ENCODE data around the gene PDAP1. TPM values are rescaled to one million over a fixed set of nuclear protein-coding genes. Genes with fewer than 3 reads are reported as not detected.
A peak's percentile ranks its signal among the peaks of the same experiment; 100 is the strongest.

PDAP1 gene
- total and polyA plus RNA-seq, 2 donors = 73.6 to 120 TPM

GRCh38 chr7:99386584-99387238 lies 21.7 kb downstream of the PDAP1 start:
- Histone ChIP-seq H3K9me3 (ENCODE audit: control insufficient read depth in 2 of 2, insufficient read depth in 1 of 2, low read length in 1 of 2) (no peaks in the 10 kb centered on the region), H3K27ac (ENCODE audit: low read depth in 1 of 2, low read length in 1 of 2) (no peak overlapping the region), H3K4me3 (ENCODE audit: low read length in 2 of 2) (no peak overlapping the region), H3K36me3 (ENCODE audit: control insufficient read depth in 2 of 2, insufficient read depth in 2 of 2, low read length in 1 of 2) (peaks cover 48 to 68% of the 10 kb centered on the region in 2 donors), H3K27me3 (ENCODE audit: control insufficient read depth in 2 of 2, insufficient read depth in 1 of 2, low read length in 1 of 2) (no peaks in the 10 kb centered on the region), H3K4me1 (ENCODE audit: control insufficient read depth in 2 of 2, insufficient read depth in 2 of 2, low read length in 2 of 2) (peaks cover 0 to 3% of the 10 kb centered on the region in 2 donors)
- WGBS = 91% methylated on average over 9 of the region's 9 CpGs
- peak in 2 of 9 donors; percentile 44 to 71 for DNase-seq (ENCODE audit: low read depth in 6 of 9, low spot score in 9 of 9)

- H3K36me3 ChIP-seq (ENCODE audit: control insufficient read depth in 2 of 2, insufficient read depth in 2 of 2, low read length in 1 of 2) = peaks cover 39 to 64% of the 10 kb centered on the region in 2 donors
- WGBS = 92% methylated on average over 8 of the region's 8 CpGs
- no peak for DNase-seq (ENCODE audit: low read depth in 6 of 9, low spot score in 9 of 9)
- H3K27me3 ChIP-seq (ENCODE audit: control insufficient read depth in 2 of 2, insufficient read depth in 1 of 2, low read length in 1 of 2) = no peaks in the 10 kb centered on the region
- peaks cover 10 to 14% of the 10 kb centered on the region in 2 donors for H3K4me1 ChIP-seq (ENCODE audit: control insufficient read depth in 2 of 2, insufficient read depth in 2 of 2, low read length in 2 of 2)
- H3K27ac ChIP-seq (ENCODE audit: low read depth in 1 of 2, low read length in 1 of 2) = no peak overlapping the region
- no peaks in the 10 kb centered on the region for H3K9me3 ChIP-seq (ENCODE audit: control insufficient read depth in 2 of 2, insufficient read depth in 1 of 2, low read length in 1 of 2)
- no peak overlapping the region for H3K4me3 ChIP-seq (ENCODE audit: low read length in 2 of 2)
These were observed 22.8 kb downstream of the PDAP1 start for GRCh38 chr7:99385564-99385963.

GRCh38 chr7:99384523-99384922 lies 23.9 kb downstream of the PDAP1 start:
- no peaks in the 10 kb centered on the region for H3K9me3 ChIP-seq (ENCODE audit: control insufficient read depth in 2 of 2, insufficient read depth in 1 of 2, low read length in 1 of 2)
- 98% methylated on average over 4 of the region's 4 CpGs for WGBS
- no peak for DNase-seq (ENCODE audit: low read depth in 6 of 9, low spot score in 9 of 9)
- peaks cover 20 to 25% of the 10 kb centered on the region in 2 donors for H3K4me1 ChIP-seq (ENCODE audit: control insufficient read depth in 2 of 2, insufficient read depth in 2 of 2, low read length in 2 of 2)
- H3K27me3 ChIP-seq (ENCODE audit: control insufficient read depth in 2 of 2, insufficient read depth in 1 of 2, low read length in 1 of 2) = no peaks in the 10 kb centered on the region
- peaks cover 28 to 54% of the 10 kb centered on the region in 2 donors for H3K36me3 ChIP-seq (ENCODE audit: control insufficient read depth in 2 of 2, insufficient read depth in 2 of 2, low read length in 1 of 2)
- H3K27ac ChIP-seq (ENCODE audit: low read depth in 1 of 2, low read length in 1 of 2) = no peak overlapping the region
- no peak overlapping the region for H3K4me3 ChIP-seq (ENCODE audit: low read length in 2 of 2)

GRCh38 chr7:99383791-99384370 lies 24.5 kb downstream of the PDAP1 start:
- peaks cover 25 to 31% of the 10 kb centered on the region in 2 donors for H3K4me1 ChIP-seq (ENCODE audit: control insufficient read depth in 2 of 2, insufficient read depth in 2 of 2, low read length in 2 of 2)
- WGBS = 99% methylated on average over 13 of the region's 13 CpGs
- peaks cover 26 to 49% of the 10 kb centered on the region in 2 donors for H3K36me3 ChIP-seq (ENCODE audit: control insufficient read depth in 2 of 2, insufficient read depth in 2 of 2, low read length in 1 of 2)
- no peak for DNase-seq (ENCODE audit: low read depth in 6 of 9, low spot score in 9 of 9)
- no peaks in the 10 kb centered on the region for H3K9me3 ChIP-seq (ENCODE audit: control insufficient read depth in 2 of 2, insufficient read depth in 1 of 2, low read length in 1 of 2)
- H3K27ac ChIP-seq (ENCODE audit: low read depth in 1 of 2, low read length in 1 of 2) = no peak overlapping the region
- H3K4me3 ChIP-seq (ENCODE audit: low read length in 2 of 2) = no peak overlapping the region
- no peaks in the 10 kb centered on the region for H3K27me3 ChIP-seq (ENCODE audit: control insufficient read depth in 2 of 2, insufficient read depth in 1 of 2, low read length in 1 of 2)

- no peaks in the 10 kb centered on the region for H3K27me3 ChIP-seq (ENCODE audit: control insufficient read depth in 2 of 2, insufficient read depth in 1 of 2, low read length in 1 of 2)
- no peaks in the 10 kb centered on the region for H3K9me3 ChIP-seq (ENCODE audit: control insufficient read depth in 2 of 2, insufficient read depth in 1 of 2, low read length in 1 of 2)
- no peak overlapping the region for H3K4me3 ChIP-seq (ENCODE audit: low read length in 2 of 2)
- H3K4me1 ChIP-seq (ENCODE audit: control insufficient read depth in 2 of 2, insufficient read depth in 2 of 2, low read length in 2 of 2) = peaks cover 25 to 32% of the 10 kb centered on the region in 2 donors
- H3K27ac ChIP-seq (ENCODE audit: low read depth in 1 of 2, low read length in 1 of 2) = no peak overlapping the region
- peaks cover 23 to 47% of the 10 kb centered on the region in 2 donors for H3K36me3 ChIP-seq (ENCODE audit: control insufficient read depth in 2 of 2, insufficient read depth in 2 of 2, low read length in 1 of 2)
- 98% methylated on average over 10 of the region's 10 CpGs for WGBS
- DNase-seq (ENCODE audit: low read depth in 6 of 9, low spot score in 9 of 9) = no peak
These were observed 25.2 kb downstream of the PDAP1 start for GRCh38 chr7:99383203-99383602.

- Histone ChIP-seq H3K4me3 (ENCODE audit: low read length in 2 of 2) (no peak overlapping the region), H3K4me1 (ENCODE audit: control insufficient read depth in 2 of 2, insufficient read depth in 2 of 2, low read length in 2 of 2) (peaks cover 25 to 32% of the 10 kb centered on the region in 2 donors)
These were observed 26.7 kb downstream of the PDAP1 start for GRCh38 chr7:99381664-99382075.

GRCh38 chr7:99380823-99381663 lies 27.4 kb downstream of the PDAP1 start:
- 51% methylated on average over 16 of the region's 16 CpGs for WGBS
- Histone ChIP-seq H3K36me3 (ENCODE audit: control insufficient read depth in 2 of 2, insufficient read depth in 2 of 2, low read length in 1 of 2) (peaks cover 7 to 39% of the 10 kb centered on the region in 2 donors), H3K4me1 (ENCODE audit: control insufficient read depth in 2 of 2, insufficient read depth in 2 of 2, low read length in 2 of 2) (peaks cover 27 to 36% of the 10 kb centered on the region in 2 donors), H3K4me3 (ENCODE audit: low read length in 2 of 2) (peak overlapping the region; percentile 25 to 37), H3K27ac (ENCODE audit: low read depth in 1 of 2, low read length in 1 of 2) (peak overlapping the region; percentile 98 to 100), H3K27me3 (ENCODE audit: control insufficient read depth in 2 of 2, insufficient read depth in 1 of 2, low read length in 1 of 2) (no peaks in the 10 kb centered on the region), H3K9me3 (ENCODE audit: control insufficient read depth in 2 of 2, insufficient read depth in 1 of 2, low read length in 1 of 2) (no peaks in the 10 kb centered on the region)
- DNase-seq (ENCODE audit: low read depth in 6 of 9, low spot score in 9 of 9) = peak in 6 of 9 donors; percentile 68 to 94 (median 84)

More at GRCh38 chr7:99381664-99382075, 26.7 kb downstream of the PDAP1 start:
- Histone ChIP-seq H3K36me3 (ENCODE audit: control insufficient read depth in 2 of 2, insufficient read depth in 2 of 2, low read length in 1 of 2) (peaks cover 12 to 42% of the 10 kb centered on the region in 2 donors), H3K27ac (ENCODE audit: low read depth in 1 of 2, low read length in 1 of 2) (peak overlapping the region; percentile 98 to 100), H3K27me3 (ENCODE audit: control insufficient read depth in 2 of 2, insufficient read depth in 1 of 2, low read length in 1 of 2) (no peaks in the 10 kb centered on the region), H3K9me3 (ENCODE audit: control insufficient read depth in 2 of 2, insufficient read depth in 1 of 2, low read length in 1 of 2) (no peaks in the 10 kb centered on the region)
- 98% methylated on average over 7 of the region's 7 CpGs for WGBS
- no peak for DNase-seq (ENCODE audit: low read depth in 6 of 9, low spot score in 9 of 9)

- Histone ChIP-seq H3K4me1 (ENCODE audit: control insufficient read depth in 2 of 2, insufficient read depth in 2 of 2, low read length in 2 of 2) (peaks cover 29 to 43% of the 10 kb centered on the region in 2 donors), H3K27me3 (ENCODE audit: control insufficient read depth in 2 of 2, insufficient read depth in 1 of 2, low read length in 1 of 2) (no peaks in the 10 kb centered on the region), H3K9me3 (ENCODE audit: control insufficient read depth in 2 of 2, insufficient read depth in 1 of 2, low read length in 1 of 2) (no peaks in the 10 kb centered on the region), H3K36me3 (ENCODE audit: control insufficient read depth in 2 of 2, insufficient read depth in 2 of 2, low read length in 1 of 2) (peaks cover 7 to 35% of the 10 kb centered on the region in 2 donors), H3K4me3 (ENCODE audit: low read length in 2 of 2) (peak overlapping the region; percentile 25 to 37), H3K27ac (ENCODE audit: low read depth in 1 of 2, low read length in 1 of 2) (peak overlapping the region; percentile 98 to 100)
- DNase-seq (ENCODE audit: low read depth in 6 of 9, low spot score in 9 of 9) = peak in 5 of 9 donors; percentile 35 to 75 (median 45)
- 16% methylated on average over 12 of the region's 12 CpGs for WGBS
These were observed 28.2 kb downstream of the PDAP1 start for GRCh38 chr7:99380032-99380822.
